ENCODE data around the gene GALNT2. TPM values are rescaled to one million over a fixed set of nuclear protein-coding genes. Genes with fewer than 3 reads are reported as not detected.

The GALNT2 gene
- total RNA-seq, 2 donors from 2014 or later = 29.9 to 39.5 TPM

GRCh38 chr1:230032516-230033281 is 34.3 kb upstream of the GALNT2 start:
- no peak overlapping the region for H3K27ac ChIP-seq
- no peak for DNase-seq (ENCODE audit: low spot score)
- TF ChIP-seq, protein P1, sequence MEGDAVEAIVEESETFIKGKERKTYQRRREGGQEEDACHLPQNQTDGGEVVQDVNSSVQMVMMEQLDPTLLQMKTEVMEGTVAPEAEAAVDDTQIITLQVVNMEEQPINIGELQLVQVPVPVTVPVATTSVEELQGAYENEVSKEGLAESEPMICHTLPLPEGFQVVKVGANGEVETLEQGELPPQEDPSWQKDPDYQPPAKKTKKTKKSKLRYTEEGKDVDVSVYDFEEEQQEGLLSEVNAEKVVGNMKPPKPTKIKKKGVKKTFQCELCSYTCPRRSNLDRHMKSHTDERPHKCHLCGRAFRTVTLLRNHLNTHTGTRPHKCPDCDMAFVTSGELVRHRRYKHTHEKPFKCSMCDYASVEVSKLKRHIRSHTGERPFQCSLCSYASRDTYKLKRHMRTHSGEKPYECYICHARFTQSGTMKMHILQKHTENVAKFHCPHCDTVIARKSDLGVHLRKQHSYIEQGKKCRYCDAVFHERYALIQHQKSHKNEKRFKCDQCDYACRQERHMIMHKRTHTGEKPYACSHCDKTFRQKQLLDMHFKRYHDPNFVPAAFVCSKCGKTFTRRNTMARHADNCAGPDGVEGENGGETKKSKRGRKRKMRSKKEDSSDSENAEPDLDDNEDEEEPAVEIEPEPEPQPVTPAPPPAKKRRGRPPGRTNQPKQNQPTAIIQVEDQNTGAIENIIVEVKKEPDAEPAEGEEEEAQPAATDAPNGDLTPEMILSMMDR (IDR thresholded peaks at IDR 0.05) = no peak
- H3K4me3 ChIP-seq = no peak overlapping the region
- H3K9me3 ChIP-seq = peaks cover 0 to 17% of the 10 kb centered on the region in 2 donors
- no peaks in the 10 kb centered on the region for H3K36me3 ChIP-seq
- no peaks in the 10 kb centered on the region for H3K4me1 ChIP-seq
- H3K27me3 ChIP-seq = no peaks in the 10 kb centered on the region

DNA sequence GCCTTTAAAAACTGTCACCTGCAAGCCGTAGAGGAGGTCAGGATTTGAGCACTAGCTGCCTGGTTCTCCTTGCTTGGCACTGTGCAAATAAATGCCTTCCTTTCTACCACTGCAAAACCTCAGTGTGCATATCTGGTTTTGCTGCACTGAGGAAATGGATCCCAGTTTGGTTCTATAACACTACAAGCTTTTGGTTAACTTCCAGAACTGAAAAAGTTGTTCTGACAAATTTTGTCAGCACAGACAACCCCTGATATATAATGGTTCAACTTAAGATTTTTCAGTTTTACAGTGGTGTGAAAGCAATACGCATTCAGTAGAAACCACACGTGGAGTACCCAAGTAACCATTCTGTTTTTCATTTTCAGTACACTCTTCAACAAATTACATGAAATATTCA is 29.8 kb upstream of the GALNT2 start:
- H3K4me1 ChIP-seq = no peaks in the 10 kb centered on the region
- no peaks in the 10 kb centered on the region for H3K27me3 ChIP-seq
- TF ChIP-seq, protein P1 (IDR thresholded peaks at IDR 0.05) = no peak
- no peaks in the 10 kb centered on the region for H3K36me3 ChIP-seq
- no peak overlapping the region for H3K4me3 ChIP-seq
- peaks cover 0 to 17% of the 10 kb centered on the region in 2 donors for H3K9me3 ChIP-seq
- DNase-seq (ENCODE audit: low spot score) = no peak
- no peak overlapping the region for H3K27ac ChIP-seq

DNA sequence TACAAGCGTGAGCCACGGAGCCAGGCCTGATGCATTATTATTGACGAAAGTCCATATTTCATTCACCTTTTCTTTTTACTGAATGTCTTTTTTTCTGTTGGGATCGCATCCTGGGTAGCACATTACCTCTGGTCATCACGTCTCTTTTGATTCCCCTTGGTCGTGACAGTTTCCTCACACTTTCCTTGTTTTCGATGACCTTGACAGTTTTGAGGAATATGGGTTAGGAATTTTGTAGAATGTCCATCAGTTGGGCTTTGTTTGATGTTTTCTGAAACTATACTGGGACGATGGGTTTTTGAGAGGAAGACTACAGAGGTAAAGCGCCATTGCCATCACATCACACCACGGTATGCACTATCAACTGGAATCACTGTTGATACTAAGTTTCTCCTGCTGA is 26.6 kb upstream of the GALNT2 start:
- no peak for DNase-seq (ENCODE audit: low spot score)
- Histone ChIP-seq H3K4me3 (no peak overlapping the region), H3K9me3 (peaks cover 0 to 10% of the 10 kb centered on the region in 2 donors), H3K27me3 (no peaks in the 10 kb centered on the region), H3K4me1 (no peaks in the 10 kb centered on the region), H3K36me3 (no peaks in the 10 kb centered on the region), H3K27ac (no peak overlapping the region)
- TF ChIP-seq, protein P1 (IDR thresholded peaks at IDR 0.05) = no peak

GRCh38 chr1:230043081-230043480 is 24.0 kb upstream of the GALNT2 start:
- TF ChIP-seq, protein P1 (IDR thresholded peaks at IDR 0.05) = no peak
- no peak overlapping the region for H3K4me3 ChIP-seq
- no peaks in the 10 kb centered on the region for H3K36me3 ChIP-seq
- no peak for DNase-seq (ENCODE audit: low spot score)
- H3K27me3 ChIP-seq = no peaks in the 10 kb centered on the region
- no peaks in the 10 kb centered on the region for H3K9me3 ChIP-seq
- H3K27ac ChIP-seq = no peak overlapping the region
- no peaks in the 10 kb centered on the region for H3K4me1 ChIP-seq

DNA sequence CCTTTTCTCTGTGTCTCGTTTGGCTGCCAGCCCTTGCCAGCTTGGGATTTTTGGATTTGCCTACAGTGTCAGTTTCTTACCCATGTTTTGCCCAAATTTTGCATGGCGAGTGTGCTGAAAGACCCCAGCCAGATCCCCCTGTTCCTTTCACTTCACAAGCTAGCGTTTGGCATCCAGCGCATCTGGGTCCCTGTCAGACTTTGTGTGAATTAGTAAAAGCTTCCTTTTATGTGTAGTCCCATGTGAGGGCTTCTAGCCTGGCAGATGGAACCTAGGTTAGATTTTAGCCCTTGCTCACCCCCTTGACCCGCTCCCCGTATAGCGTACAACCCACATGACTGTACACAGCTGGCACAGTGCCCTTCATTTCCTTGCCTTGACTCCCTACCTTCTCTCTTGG is 22.3 kb upstream of the GALNT2 start:
- Histone ChIP-seq H3K4me1 (no peaks in the 10 kb centered on the region), H3K4me3 (no peak overlapping the region), H3K27me3 (no peaks in the 10 kb centered on the region), H3K36me3 (no peaks in the 10 kb centered on the region), H3K9me3 (no peaks in the 10 kb centered on the region), H3K27ac (no peak overlapping the region)
- DNase-seq (ENCODE audit: low spot score) = no peak
- TF ChIP-seq, protein P1 (IDR thresholded peaks at IDR 0.05) = no peak
